NCI-H524 treated with DMSO at 0.1 percent for 48 hours (cell line): ENCODE results near the gene DCTN3.
A peak's percentile ranks its signal among the peaks of the same experiment; 100 is the strongest.

Experiments
- DNase-seq: peaks from one replicate; lab custom pipeline; 2025; lab: John Stamatoyannopoulos, UW

DCTN3 gene

DNA sequence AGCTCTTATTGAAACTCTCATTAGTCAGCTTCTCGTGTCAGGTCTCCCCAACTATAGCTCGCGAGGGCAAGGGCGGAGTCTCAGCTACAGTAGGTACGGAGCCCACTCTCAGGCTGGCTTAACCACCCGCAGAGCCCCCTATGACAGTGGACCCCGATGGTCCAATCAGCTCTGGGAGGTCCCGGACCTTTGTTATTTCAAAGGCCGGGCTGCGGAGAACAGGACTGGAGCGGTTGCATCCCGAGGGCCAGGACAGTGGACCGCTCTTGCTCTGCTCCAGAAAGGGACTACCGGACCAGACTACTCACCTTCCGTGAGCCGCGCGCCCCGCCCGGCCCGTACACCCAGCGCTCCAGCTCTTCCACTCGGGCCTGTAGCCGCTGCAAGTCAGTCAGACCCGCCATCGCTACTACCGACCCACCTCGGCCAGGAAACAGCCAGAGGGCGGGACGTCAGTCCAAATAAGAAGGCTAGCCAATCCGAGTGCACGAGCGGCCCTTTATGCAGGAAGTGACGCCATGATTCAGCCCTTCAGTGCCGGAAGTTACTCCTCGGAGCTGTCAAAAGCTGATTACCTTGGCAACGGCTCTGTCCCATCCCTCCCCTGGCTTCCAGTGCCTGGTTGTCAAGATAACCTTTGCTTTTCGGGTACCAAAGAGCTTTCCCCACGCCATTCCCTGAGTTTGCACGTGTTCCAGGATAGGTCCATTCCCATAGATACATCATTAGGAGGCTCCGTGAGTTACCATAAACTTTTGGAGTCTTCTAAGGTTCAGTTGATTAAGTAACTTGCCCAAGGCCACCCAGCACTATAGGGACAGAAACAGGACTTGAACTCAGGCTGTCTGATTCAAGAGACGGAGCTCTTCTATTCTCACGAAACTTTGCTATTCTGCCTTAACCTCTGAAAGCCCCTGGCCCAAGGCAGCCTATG, at the start of gene DCTN3:
DCTN3 (minus strand) TSS at position 435 of the 934 bp plus-strand sequence; CDS start at position 404, 31 bp downstream.
- peak; percentile 62 for DNase-seq

DNA sequence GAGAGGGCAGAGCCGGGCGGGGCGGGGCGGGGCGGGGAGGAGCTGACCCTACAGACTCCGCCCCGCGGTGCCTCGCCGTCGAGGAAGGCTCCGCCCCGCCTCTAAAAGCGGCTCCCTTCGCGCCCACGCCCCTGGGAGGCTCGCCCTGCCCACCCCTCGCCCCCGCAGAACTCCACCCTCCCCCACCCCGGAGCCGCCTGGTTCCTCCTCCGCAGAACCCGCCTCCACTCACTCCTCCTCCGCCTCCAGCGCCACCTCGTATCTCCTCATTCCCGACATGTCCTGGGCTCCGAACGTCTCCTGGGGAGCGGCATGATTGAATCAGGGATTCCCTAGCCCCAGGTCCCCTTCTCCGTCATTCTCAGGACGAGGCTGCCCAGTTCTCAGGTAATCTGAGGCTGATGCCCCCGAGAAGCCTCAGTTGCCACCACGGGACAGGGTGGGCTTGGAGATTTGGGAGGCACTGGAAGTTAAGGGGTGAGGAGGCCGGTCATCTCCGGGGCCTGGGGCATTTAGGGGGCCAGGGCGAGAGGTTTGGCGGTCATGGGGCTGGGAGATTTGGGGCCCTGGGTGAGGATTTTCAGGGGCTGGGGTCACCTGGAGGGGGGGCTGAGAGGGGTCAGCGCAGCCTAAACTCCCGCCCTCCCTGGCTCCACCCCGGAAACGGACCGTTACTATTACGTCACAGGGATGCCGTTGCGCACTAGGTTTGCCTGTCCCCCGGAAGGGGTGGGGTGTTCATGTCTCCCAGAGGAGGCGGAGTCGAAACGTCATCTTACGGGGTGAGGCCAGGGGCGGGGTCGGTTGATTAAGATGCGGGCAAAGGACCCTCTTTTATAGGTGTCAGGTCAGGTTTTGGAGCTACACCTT, 45.3 kb upstream of the DCTN3 start:
- DNase-seq, result peak; percentile 31

DNA sequence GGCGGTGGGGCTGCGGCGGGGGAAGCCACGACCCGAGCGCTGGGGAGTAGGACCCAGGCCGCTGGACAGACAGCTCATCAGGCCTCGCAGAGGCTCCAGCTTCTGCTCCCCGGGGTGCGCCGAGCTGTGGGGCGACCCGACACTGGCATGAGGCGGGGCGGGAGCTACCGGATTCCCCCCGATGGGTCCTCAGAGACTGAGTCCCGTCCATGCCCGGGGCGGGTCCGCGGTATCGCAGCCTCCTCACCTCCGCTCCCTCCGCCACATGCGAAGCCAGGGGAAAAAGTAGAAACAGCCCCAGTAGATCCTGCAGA, 44.7 kb upstream of the DCTN3 start:
- no peak for DNase-seq

DNA sequence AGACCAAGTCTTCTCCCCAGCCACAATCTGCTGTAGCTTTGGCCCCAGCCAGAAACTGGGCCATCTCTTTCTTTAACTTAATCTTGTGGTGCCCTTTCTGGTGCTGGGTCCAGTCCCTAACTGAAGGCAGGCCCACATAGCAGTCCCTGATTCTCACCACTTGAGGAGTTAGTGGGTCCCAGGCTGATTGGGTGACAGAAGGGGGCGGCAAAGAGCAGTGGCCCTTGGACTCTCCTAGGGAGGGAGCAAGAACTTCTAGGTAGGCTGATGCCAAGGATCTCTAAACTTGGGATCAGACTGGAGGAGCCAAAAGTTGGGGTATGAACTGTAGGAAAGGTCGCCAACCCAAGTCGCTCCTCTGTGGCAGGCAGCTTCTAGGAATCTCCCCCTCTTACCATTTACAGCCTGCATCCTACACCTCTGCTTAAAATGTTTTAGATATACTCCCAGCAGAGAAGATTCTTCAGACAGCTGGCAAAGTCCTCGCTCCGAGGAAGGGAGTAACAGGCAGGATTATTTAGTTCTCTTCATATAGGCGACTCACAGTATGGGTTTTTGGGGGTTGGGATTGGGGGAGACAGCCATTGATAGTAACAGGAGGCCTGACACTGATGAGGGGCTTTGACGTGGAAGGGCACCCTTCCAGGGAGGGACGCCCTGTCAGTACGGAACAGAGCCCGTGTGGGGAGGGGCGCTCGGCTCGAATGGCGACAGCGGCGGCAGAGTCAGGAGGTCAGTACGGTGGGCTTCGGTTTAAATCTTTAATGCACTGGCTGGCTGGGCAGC, 44.2 kb upstream of the DCTN3 start:
- DNase-seq, result no peak

DNA sequence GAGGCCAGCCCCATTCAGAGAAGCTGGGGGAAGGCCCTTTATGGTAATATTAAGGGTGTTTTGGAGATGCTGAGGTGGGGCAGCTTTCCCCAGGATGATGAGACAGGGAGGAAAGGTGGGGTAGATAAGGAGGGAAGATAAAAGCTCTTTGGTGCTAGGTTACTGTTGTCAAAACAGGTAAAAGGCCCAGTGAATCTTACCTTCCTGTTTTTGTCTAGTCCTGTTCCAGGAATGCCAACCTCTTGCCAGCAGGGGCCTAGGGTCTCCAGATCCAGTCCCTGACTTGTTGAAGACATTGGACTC, 43.0 kb upstream of the DCTN3 start:
- no peak for DNase-seq

DNA sequence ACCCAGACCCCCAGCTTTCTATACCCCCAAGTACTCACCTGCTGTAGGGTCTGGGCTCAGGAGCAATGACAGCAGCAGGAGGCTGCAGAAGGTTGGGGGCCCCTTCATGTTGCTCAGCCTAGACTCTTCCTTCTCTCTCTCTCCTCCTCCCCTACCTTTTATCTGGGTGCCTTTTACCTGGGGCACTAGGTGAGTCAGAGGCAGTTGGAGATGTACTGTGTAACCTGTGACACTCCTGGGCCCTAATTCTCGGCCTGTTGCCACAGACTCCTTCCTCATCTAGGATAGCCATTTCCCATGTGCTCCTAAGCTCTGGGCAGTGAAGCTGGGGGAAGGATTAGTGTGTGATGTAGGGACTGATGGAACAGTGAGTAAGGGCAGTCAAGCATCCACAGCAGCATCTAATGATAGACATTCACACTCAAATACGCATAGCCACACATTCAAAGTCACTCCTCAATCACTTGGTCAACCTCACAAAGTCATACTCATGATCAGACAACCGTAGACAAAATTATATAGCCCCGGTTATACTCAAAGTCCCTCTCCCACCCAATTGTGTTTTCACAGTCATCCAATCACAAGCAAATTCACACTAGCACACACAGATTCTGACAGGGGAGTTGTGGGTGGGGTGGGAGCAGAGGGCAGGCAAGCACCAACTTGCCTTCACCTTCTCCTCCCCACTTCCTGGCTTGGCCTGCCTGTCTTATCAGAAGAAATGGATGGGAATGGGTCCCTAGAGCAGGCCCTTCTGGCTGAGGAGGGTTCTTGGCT, 42.4 kb upstream of the DCTN3 start, which contains the start of gene CCL27:
CCL27 (minus strand) TSS at position 132 of the 777 bp plus-strand sequence; CDS start at position 108, 24 bp downstream.
- no peak for DNase-seq

DNA sequence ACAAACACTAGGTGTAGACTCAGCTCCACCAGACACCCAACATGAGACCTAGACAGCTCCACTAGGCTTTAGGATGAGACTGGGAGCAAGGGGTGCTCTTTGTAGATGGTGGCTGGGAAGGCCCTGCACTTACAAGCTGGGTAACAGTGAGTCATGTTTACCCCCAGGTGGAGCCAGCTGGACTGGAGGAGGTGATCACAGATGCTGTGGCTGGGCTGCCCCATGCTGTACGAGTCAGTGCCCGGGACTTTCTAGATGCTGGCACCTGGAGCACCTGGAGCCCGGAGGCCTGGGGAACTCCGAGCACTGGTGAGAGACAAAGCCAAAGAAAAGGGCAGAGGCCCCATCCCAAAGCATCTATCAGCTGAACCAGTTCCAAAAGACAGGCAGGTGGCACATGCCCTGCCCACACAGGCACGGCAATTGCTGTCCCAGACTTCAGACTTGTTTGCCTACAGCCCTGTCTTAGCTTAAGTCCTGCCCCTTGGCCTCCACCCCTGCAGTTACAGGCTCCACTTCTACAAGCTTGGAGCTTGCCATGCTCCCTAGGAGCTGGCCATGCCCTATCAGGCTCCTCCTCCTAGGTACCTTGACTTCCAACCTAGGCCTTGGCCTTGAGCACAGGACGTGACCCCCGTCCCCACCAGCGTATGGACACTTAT, 39.4 kb upstream of the DCTN3 start:
- no peak for DNase-seq

DNA sequence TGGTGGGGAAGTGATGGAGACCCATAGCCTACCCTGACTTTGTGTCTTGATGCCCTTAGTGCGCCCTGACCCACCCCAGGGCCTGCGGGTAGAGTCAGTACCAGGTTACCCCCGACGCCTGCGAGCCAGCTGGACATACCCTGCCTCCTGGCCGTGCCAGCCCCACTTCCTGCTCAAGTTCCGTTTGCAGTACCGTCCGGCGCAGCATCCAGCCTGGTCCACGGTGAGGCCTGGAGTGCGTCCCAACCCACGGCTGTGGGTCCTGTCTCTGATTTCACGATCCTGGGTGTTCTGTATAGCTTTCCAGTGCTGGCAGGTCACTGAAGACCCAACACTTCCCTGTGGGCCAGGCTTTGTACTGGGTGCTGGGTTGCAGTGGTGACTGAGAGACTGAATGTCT, 38.2 kb upstream of the DCTN3 start:
- no peak for DNase-seq

DNA sequence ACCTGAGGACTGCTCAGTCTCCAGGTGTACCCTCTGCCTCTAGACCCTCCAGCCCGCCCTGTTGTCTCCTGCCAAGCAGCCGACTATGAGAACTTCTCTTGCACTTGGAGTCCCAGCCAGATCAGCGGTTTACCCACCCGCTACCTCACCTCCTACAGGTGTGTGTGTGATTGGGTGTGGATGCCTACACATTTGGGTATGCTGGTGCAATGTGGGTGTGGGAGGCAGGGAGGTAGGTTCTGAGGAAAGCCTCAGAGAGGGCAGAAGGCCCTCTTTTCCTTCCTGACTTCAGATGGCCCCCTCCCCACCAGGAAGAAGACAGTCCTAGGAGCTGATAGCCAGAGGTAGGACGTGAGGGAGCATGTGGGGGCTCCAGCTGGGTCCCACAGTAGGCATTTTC, 36.7 kb upstream of the DCTN3 start:
- DNase-seq, result no peak

DNA sequence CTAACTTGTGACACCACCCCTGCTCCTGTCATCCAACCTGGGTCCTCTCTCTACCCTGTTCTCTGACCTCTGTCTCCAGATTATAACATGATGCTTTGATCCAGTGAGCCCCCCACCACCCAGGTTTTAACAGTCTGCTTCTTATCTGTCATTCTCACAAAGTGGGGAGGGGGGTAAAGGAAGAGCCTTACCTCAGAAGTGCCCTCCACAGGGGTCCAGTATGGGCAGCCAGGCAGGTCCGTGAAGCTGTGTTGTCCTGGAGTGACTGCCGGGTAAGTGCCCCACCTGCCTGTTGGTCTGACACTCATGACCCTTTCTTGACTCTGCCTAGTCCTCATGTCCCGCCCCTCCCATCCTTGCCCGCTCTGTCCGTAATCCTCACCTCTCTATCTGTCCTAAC, 35.1 kb upstream of the DCTN3 start:
- no peak for DNase-seq

DNA sequence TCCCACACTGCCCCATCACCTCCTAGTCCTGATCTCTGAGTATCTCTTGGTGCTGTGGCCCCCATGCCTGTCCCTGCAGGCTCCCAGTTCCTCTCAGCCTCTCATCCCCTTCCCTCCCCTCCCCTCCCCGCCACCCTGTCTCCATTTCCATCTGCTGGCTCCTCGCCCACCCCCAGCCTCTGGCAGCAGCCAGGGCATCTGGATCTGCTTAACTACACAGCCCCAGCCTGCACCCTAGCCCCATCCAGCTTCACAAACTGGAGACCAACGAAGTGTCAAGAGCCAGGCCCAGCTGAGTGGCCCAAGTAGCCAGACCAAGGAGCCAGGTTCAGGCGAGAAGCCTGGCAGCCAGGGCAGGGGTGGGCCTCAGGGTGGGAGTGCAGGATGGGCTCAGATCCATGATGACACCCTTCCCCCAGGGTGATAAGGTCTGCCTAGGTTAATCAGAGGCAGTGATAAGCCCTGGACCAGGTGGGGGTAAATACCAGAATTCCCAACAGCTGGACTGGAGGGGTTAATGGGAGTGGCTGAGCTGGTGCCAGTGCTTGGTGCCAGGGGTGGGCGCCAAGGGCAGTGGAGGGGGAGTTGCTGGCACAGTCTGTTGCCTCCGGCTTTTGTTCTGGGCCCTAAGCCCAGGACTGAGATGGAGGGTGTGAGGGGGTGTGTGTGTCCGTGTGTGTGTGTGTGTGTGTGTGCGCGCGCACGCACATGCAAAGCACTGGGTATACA, 34.2 kb upstream of the DCTN3 start:
- peak; percentile 34 for DNase-seq

DNA sequence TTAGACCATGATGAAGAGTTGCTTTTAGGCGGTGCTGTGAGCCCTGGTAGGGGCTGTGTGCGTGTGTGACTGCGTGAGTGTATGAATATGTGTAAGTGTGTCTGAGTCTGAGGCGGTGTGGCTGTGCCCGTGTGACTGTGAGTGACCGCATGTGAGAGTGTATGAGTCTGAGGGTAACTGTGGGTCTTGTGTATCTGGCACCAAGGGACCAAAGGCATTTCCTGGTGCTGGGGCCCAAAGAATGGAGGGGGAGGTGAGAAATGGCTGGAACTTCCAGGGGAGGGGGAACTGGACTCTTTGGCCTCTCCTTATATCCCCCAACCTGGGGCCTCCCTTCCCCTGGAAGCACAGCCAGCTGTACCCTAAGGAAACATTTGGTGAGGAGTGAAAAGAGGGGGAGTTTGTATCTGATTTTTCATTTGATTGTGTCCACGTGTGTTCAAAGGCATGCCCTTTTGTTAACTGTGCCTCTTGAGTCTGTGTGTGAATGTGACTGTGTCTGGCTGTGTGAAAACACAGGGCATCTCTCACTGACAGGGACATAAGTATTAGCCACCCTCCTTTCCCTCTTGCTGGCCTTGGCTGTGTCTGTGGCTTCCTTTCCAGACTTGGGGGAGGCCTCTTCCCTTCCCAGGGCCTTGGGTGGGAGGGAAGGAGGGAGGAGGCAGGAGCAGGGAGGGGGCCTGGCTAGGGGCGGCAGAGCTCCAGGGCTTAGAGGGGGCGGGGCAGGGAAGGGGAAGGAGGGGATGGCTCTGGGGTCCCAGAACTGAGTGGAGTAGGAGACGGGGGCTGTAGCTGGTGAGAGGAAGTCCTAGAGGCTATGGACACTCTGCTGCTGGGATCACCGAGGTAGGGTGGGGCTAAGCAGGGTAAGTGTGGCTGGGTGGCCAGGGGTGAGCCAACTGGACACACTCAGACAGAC, 33.1 kb upstream of the DCTN3 start:
- no peak for DNase-seq

DNA sequence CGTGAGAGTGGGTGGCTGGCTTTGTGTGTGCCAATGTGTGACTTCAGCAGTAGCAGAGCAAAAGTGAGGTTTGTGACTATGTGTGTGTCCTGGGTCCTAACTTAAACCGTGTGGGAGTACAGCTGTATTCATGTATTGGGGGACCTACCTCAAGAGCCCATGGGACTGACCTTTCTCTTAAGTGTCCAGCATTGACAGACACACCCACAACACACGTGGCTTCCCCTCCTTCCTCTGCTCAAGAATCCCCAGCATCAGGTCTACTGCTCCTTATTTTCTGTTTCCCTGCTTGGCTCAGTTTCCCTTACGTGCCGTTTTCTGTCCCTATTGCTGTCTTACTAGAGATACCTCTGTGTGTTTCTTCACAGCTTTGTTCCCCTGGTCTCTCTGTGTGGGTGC, 32.3 kb upstream of the DCTN3 start:
- DNase-seq, result no peak

DNA sequence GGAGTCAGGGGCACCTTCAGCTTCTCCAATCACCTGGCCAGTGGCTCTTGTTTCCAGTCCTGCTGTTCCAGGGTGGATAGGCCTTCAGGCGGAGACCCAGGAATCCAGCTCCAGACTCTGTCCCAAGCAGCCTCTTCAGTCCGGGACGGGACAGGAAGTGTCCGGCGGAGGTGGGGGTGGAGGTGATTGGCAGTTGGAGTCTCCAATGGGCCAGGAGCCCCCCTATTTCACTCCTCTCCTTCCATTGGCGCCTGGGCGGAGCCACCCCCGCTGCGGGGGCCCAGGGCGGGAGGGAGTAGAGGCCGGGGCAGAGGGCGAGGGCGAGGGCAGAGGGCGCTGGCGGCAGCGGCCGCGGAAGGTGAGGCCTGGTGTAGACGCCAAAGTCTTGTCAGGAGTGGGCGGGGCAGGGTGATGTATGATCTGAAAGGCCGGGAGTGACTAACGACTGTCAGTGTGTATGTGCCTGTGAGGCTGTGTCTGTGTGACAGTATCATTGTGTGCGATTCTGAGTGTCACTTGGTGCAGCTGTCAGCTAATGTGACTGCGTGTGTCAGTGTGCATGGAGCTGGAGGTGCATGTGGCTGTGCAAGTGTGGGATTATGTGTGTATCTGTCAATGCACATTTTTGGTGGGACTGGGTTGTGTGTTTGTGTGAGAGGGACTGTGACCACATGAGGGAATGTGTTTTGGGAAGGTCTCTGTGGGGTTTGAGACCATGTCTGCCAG, 31.7 kb upstream of the DCTN3 start, which contains the start of gene IL11RA:
IL11RA (plus strand) TSS at position 310 of the 726 bp plus-strand sequence. CDS start 3,033 bp downstream, outside the sequence.
- no peak for DNase-seq

DNA sequence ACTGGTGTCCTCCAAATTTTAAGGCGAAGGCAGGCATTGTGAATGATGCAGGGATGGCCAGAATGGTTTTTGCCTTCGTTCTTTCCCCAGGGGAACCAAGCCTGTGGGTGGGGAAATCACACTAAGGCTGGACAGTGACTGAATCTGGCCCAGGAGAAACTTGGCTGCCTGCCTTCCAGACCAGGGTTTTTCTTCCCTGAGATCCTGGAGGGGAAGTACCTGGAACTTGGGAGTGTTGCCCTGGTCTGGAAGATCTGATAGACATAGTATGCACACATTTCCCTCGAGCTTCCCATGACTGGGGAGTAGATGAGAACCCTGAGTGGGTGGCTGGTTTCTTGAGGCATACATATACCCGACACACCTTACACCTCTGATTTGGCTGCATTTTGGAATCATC, 31.0 kb upstream of the DCTN3 start:
- DNase-seq, result no peak

DNA sequence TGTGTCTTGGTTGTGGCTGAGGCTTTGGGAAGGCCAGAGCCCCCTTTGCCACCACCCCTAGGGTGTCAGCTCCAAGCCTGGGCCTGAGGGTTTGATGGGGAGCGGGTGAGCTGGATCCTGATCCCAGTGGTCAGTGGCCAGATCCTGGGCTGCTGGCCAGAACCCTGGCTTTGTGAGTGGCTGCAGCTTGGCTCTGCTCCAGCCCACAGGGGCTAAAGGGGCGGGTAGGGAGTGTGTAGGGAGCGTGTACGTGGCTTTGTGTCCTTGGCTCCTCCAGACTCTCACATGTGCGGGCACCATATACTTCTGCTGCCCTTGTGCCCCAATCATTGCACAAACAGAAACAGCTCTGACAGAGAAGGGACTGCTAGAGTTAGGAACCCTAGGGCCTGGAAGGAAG, 30.5 kb upstream of the DCTN3 start:
- no peak for DNase-seq

DNA sequence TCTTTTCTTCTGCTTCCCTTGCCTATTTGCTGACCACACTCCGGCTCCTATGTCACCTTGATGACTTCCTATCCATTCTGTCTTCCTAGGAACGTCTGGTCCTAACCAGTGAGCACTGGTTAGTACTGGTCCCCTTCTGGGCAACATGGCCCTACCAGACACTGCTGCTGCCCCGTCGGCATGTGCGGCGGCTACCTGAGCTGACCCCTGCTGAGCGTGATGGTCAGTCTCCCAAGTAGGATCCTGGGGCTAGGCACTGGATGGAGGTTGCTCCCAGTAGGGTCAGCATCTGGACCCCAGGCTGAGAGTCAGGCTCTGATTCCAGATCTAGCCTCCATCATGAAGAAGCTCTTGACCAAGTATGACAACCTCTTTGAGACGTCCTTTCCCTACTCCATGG, 28.4 kb upstream of the DCTN3 start:
- DNase-seq, result no peak

DNA sequence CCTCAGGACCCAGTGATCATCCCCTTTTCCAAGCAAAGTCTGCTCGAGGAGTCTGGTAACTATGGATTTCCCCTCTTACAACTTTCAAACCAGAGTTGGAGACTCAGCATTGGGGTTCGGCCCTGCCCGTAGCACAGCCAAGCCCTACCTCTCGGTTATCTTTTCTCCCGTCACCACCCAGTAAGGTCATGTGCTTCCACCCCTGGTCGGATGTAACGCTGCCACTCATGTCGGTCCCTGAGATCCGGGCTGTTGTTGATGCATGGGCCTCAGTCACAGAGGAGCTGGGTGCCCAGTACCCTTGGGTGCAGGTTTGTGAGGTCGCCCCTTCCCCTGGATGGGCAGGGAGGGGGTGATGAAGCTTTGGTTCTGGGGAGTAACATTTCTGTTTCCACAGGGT, 27.4 kb upstream of the DCTN3 start:
- no peak for DNase-seq

DNA sequence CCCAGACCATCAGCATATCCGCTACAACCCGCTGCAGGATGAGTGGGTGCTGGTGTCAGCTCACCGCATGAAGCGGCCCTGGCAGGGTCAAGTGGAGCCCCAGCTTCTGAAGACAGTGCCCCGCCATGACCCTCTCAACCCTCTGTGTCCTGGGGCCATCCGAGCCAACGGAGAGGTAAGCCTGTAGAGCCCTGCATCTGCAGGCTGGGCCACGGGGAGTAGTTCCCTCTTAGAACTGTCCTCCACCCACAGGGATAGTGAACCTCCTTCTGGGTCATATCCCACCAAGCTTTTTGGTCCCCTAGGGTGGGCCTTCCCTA, 26.7 kb upstream of the DCTN3 start:
- no peak for DNase-seq
